ENCODE measurements around the gene TAF7.
"Not testable (repeated sequence)": the region's sequence is repeated elsewhere in the genome, so short reads cannot be mapped to it uniquely, and the experiment has no call there.

The TAF7 gene

DNA sequence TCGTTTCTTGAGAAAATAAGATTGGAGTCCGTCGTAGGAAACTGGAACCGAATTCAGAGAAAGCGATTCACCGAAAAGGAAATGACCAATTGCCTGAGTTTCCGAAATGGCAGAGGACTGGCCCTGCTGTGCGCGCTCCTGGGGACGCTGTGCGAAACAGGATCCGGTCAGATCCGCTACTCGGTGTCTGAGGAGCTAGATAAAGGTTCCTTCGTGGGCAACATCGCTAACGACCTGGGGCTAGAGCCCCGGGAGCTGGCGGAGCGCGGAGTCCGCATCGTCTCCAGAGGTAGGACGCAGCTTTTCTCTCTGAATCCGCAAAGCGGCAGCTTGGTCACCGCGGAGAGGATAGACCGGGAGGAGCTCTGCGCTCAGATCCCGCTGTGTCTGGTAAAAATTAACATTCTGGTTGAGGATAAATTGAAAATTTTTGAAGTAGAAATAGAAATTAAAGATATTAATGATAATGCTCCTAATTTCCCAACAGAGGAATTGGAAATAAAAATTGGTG is 23.4 kb upstream of the TAF7 start:
- Histone ChIP-seq H3K9me2 (replicated peaks; ENCODE audit: low read depth, low read length) (no peaks in the 10 kb centered on the region), H3K4me2 (ENCODE audit: low read depth, low read length, poor library complexity, severe bottlenecking) (no peak overlapping the region), H3K9ac (ENCODE audit: low read depth, low read length, poor library complexity, severe bottlenecking) (no peak overlapping the region), H3K9me3 (ENCODE audit: insufficient read depth, low read depth, low read length) (no peaks in the 10 kb centered on the region), H2AFZ (ENCODE audit: low read length) (no peak overlapping the region), H4K20me1 (ENCODE audit: insufficient read depth, low read length, poor library complexity, severe bottlenecking) (no peaks in the 10 kb centered on the region), H3K79me2 (ENCODE audit: insufficient read depth, low read length) (no peaks in the 10 kb centered on the region), H3K27me3 (ENCODE audit: insufficient read depth, low read length, poor library complexity, severe bottlenecking) (no peaks in the 10 kb centered on the region), H3F3A (ENCODE audit: low read depth) (no peaks in the 10 kb centered on the region), H3K4me1 (ENCODE audit: insufficient read depth, low read length, poor library complexity, severe bottlenecking) (no peaks in the 10 kb centered on the region), H3K36me3 (ENCODE audit: insufficient read depth, low read length) (no peaks in the 10 kb centered on the region), H3K4me3 (ENCODE audit: low read length, poor library complexity, severe bottlenecking) (no peak overlapping the region)
- TF ChIP-seq, protein P1, sequence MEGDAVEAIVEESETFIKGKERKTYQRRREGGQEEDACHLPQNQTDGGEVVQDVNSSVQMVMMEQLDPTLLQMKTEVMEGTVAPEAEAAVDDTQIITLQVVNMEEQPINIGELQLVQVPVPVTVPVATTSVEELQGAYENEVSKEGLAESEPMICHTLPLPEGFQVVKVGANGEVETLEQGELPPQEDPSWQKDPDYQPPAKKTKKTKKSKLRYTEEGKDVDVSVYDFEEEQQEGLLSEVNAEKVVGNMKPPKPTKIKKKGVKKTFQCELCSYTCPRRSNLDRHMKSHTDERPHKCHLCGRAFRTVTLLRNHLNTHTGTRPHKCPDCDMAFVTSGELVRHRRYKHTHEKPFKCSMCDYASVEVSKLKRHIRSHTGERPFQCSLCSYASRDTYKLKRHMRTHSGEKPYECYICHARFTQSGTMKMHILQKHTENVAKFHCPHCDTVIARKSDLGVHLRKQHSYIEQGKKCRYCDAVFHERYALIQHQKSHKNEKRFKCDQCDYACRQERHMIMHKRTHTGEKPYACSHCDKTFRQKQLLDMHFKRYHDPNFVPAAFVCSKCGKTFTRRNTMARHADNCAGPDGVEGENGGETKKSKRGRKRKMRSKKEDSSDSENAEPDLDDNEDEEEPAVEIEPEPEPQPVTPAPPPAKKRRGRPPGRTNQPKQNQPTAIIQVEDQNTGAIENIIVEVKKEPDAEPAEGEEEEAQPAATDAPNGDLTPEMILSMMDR (conservative IDR thresholded peaks at IDR 0.05; ENCODE audit: low read length) = no peak
- no peak for TF ChIP-seq EZH2phosphoT487 (IDR thresholded peaks at IDR 0.05; ENCODE audit: borderline replicate concordance)

DNA sequence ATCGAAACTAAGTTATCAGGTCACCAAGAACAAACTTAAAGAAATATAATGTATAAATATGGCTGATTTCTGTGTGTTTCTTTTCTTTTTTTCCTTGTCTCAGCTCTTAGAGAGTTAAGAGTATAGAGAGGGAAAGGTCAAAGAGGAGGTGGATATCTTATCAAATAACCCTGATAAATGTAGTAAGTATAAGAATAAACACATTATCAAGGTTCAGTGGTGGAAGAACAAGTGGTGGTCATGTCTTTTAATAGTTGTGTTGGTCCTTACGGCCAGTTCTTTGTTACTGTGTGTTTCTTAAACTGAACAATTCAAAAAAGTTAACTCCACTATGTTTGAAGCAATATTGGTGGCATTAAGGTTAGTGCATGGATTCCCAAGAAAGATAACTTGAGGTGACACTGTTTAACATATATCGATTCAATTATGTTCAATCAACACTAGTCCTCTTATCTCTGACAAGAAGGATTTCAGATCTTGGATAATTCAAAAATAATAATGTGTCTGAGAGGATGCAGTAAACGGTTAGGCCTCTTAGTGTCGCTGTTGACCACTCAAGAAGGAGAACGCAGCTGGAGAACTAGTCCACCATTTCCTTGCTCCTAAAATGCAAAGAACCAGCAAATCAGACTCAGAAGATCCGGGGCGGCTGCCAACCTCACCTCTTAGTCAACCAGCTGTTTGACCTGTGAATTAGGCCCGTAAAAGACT is 22.8 kb upstream of the TAF7 start, which contains the start of gene PCDHGA3:
Gene PCDHGA3 (plus strand): TSS at position 588 of the 711 bp plus-strand sequence. CDS start 205 bp downstream, outside the sequence.
- TF ChIP-seq EZH2phosphoT487 (IDR thresholded peaks at IDR 0.05; ENCODE audit: borderline replicate concordance) = no peak
- TF ChIP-seq, protein P1 (conservative IDR thresholded peaks at IDR 0.05; ENCODE audit: low read length) = peak; percentile 40; the same call in 1 of the 2 replicates
- H2AFZ ChIP-seq (ENCODE audit: low read length) = no peak within 1 kb of the TSS
- H3K79me2 ChIP-seq (ENCODE audit: insufficient read depth, low read length) = no peaks in the 10 kb centered on the region
- H3K27me3 ChIP-seq (ENCODE audit: insufficient read depth, low read length, poor library complexity, severe bottlenecking) = no peaks in the 10 kb centered on the region
- no peak within 1 kb of the TSS for H3K4me2 ChIP-seq (ENCODE audit: low read depth, low read length, poor library complexity, severe bottlenecking)
- no peak within 1 kb of the TSS for H3K9ac ChIP-seq (ENCODE audit: low read depth, low read length, poor library complexity, severe bottlenecking)
- H4K20me1 ChIP-seq (ENCODE audit: insufficient read depth, low read length, poor library complexity, severe bottlenecking) = no peaks in the 10 kb centered on the region
- H3K4me1 ChIP-seq (ENCODE audit: insufficient read depth, low read length, poor library complexity, severe bottlenecking) = no peaks in the 10 kb centered on the region
- H3K36me3 ChIP-seq (ENCODE audit: insufficient read depth, low read length) = no peaks in the 10 kb centered on the region
- H3K9me3 ChIP-seq (ENCODE audit: insufficient read depth, low read depth, low read length) = no peaks in the 10 kb centered on the region
- no peaks in the 10 kb centered on the region for H3K9me2 ChIP-seq (replicated peaks; ENCODE audit: low read depth, low read length)
- H3F3A ChIP-seq (ENCODE audit: low read depth) = no peaks in the 10 kb centered on the region
- H3K4me3 ChIP-seq (ENCODE audit: low read length, poor library complexity, severe bottlenecking) = no peak within 1 kb of the TSS

DNA sequence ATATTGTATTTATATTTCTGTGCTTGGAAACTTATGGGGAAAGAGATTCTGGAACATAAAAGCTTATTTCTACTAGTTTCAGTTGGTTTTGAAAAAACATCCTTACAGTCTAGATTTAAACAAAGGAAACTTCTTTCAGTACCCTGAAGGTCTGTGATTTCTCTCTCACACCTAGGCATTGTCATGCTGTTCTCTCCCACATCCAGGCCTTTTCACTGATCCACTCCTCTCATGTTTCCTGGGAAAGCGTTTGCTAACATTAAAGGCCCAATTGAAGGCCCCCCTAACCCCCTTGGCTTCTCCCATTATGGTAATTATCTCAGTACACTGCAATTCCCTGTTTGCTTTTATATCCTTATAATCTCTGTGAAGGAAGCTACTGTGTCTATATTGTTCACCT is 22.2 kb upstream of the TAF7 start:
- H3K4me1 ChIP-seq (ENCODE audit: insufficient read depth, low read length, poor library complexity, severe bottlenecking) = no peaks in the 10 kb centered on the region
- no peaks in the 10 kb centered on the region for H3F3A ChIP-seq (ENCODE audit: low read depth)
- H2AFZ ChIP-seq (ENCODE audit: low read length) = no peak overlapping the region
- H3K9me3 ChIP-seq (ENCODE audit: insufficient read depth, low read depth, low read length) = no peaks in the 10 kb centered on the region
- no peaks in the 10 kb centered on the region for H3K9me2 ChIP-seq (replicated peaks; ENCODE audit: low read depth, low read length)
- H3K27me3 ChIP-seq (ENCODE audit: insufficient read depth, low read length, poor library complexity, severe bottlenecking) = no peaks in the 10 kb centered on the region
- no peaks in the 10 kb centered on the region for H4K20me1 ChIP-seq (ENCODE audit: insufficient read depth, low read length, poor library complexity, severe bottlenecking)
- no peak overlapping the region for H3K4me3 ChIP-seq (ENCODE audit: low read length, poor library complexity, severe bottlenecking)
- no peaks in the 10 kb centered on the region for H3K79me2 ChIP-seq (ENCODE audit: insufficient read depth, low read length)
- no peak overlapping the region for H3K4me2 ChIP-seq (ENCODE audit: low read depth, low read length, poor library complexity, severe bottlenecking)
- no peaks in the 10 kb centered on the region for H3K36me3 ChIP-seq (ENCODE audit: insufficient read depth, low read length)
- TF ChIP-seq, protein P1 (conservative IDR thresholded peaks at IDR 0.05; ENCODE audit: low read length) = no peak
- TF ChIP-seq EZH2phosphoT487 (IDR thresholded peaks at IDR 0.05; ENCODE audit: borderline replicate concordance) = no peak
- no peak overlapping the region for H3K9ac ChIP-seq (ENCODE audit: low read depth, low read length, poor library complexity, severe bottlenecking)

DNA sequence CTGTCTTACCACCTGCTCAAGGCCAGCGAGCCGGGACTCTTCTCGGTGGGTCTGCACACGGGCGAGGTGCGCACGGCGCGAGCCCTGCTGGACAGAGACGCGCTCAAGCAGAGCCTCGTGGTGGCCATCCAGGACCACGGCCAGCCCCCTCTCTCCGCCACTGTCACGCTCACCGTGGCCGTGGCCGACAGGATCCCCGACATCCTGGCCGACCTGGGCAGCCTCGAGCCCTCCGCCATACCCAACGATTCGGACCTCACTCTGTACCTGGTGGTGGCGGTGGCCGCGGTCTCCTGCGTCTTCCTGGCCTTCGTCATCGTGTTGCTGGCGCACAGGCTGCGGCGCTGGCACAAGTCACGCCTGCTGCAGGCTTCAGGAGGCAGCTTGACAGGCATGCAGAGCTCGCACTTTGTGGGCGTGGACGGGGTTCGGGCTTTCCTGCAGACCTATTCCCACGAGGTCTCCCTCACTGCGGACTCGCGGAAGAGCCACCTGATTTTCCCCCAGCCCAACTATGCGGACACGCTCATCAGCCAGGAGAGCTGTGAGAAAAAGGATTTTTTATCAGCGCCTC is 20.3 kb upstream of the TAF7 start:
- not testable (repeated sequence) for H4K20me1 ChIP-seq (ENCODE audit: insufficient read depth, low read length, poor library complexity, severe bottlenecking); H3K79me2 ChIP-seq (ENCODE audit: insufficient read depth, low read length); H3K9ac ChIP-seq (ENCODE audit: low read depth, low read length, poor library complexity, severe bottlenecking); H3K36me3 ChIP-seq (ENCODE audit: insufficient read depth, low read length); H2AFZ ChIP-seq (ENCODE audit: low read length); H3F3A ChIP-seq (ENCODE audit: low read depth); H3K4me3 ChIP-seq (ENCODE audit: low read length, poor library complexity, severe bottlenecking); H3K27me3 ChIP-seq (ENCODE audit: insufficient read depth, low read length, poor library complexity, severe bottlenecking); H3K9me3 ChIP-seq (ENCODE audit: insufficient read depth, low read depth, low read length); H3K4me1 ChIP-seq (ENCODE audit: insufficient read depth, low read length, poor library complexity, severe bottlenecking); H3K9me2 ChIP-seq (replicated peaks; ENCODE audit: low read depth, low read length); H3K4me2 ChIP-seq (ENCODE audit: low read depth, low read length, poor library complexity, severe bottlenecking)

Data from Loucy (cell line).